Colonic mucosa (tissue), 4 donors: ENCODE data around the gene ASZ1. TPM values are rescaled to one million over a fixed set of nuclear protein-coding genes. Genes with fewer than 3 reads are reported as not detected.

Source experiments
- DNase-seq: peaks from one replicate; pipeline ENCODE4 v3.0.0-alpha.2; 2020
- H3K27ac ChIP-seq: fragments of 200-600 bp; one replicate; pipeline ENCODE4 v1.8.0; 2021
- H3K27me3 ChIP-seq: fragments of 200-600 bp; one replicate; pipeline ENCODE4 v1.8.0; 2021
- H3K36me3 ChIP-seq: fragments of 200-600 bp; one replicate; pipeline ENCODE4 v1.8.0; 2021
- H3K4me1 ChIP-seq: fragments of 200-600 bp; one replicate; pipeline ENCODE4 v1.8.0; 2021; ENCODE audit warnings: mild to moderate bottlenecking
- H3K4me3 ChIP-seq: fragments of 200-600 bp; one replicate; pipeline ENCODE4 v1.8.0; 2021
- H3K9ac ChIP-seq, 2 donors: one replicate each; pipeline ENCODE4 v1.7.0; 2013; ENCODE audit warnings: control low read depth in 2 of 2, low read depth in 2 of 2, low read length in 2 of 2
- H3K9me3 ChIP-seq: fragments of 200-600 bp; one replicate; pipeline ENCODE4 v1.8.0; 2021
- CTCF ChIP-seq: fragments of 200-600 bp; IDR thresholded peaks from one replicate; pipeline ENCODE4 v1.8.0; 2022; ENCODE audit warnings: antibody characterized with exemption, mild to moderate bottlenecking
- intact Hi-C: fragments of 100-400 bp; cut with DNase I; formaldehyde crosslinking; loops from one replicate; pipeline ENCODE4 v1.14.1; 2022
- total RNA-seq, 2 donors: library from RNA; stranded (reverse); fragmentation: NEBNext Ultra II Directional in 1 of 2; extraction: Animal tissue kit (Norgen Biotek cat#: 25700) in 1 of 2; gene quantifications; one replicate each; pipeline ENCODE4 v1.2.1, GENCODE V29; 2021
- donor health status: healthy.
- donor health status: DM: no; HTN: no; CAD: no.
- donor health status: DM: no; HTN: no; CAD: no.

The ASZ1 gene
- total RNA-seq, 2 donors from 2014 or later = not detected

DNA sequence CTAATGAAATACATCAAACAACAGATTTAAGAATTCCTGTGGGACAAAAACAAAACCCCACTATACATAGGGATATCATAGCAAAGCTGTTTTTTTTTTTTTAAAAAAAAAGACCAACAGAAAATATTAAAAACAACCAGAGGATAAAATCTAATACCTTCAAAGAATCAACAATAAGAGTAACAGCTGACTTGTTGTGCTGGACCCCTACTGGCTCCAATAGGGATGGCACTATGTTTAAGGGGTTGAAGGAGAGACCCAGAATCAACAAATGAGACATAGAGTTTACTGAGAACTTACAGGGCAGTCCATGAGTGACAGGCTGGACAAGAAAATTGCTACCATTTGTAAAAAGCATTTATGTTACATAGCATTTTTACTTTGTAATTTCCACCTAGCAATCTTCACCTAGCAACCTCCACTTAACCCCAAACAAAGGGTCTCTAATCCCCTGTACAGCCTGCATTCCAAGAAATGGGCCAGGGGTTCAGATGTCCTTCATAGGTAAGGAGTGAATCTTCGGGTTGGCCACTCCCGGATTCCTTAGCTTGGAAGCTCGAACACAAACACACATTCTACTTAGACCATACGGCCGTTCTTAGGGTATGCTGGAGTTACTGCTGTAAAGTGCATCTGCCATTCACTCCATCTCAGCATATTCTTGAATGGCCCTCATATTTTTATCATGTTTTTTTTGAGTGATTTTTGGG, 25.8 kb downstream of the ASZ1 start:
- DNase-seq = no peak
- Histone ChIP-seq H3K4me3 (no peak overlapping the region), H3K36me3 (no peaks in the 10 kb centered on the region), H3K4me1 (no peaks in the 10 kb centered on the region), H3K27me3 (no peaks in the 10 kb centered on the region), H3K9ac (no peak overlapping the region), H3K27ac (no peak overlapping the region), H3K9me3 (no peaks in the 10 kb centered on the region)
- no peak for TF ChIP-seq CTCF
- intact Hi-C loops = no loop called here

DNA sequence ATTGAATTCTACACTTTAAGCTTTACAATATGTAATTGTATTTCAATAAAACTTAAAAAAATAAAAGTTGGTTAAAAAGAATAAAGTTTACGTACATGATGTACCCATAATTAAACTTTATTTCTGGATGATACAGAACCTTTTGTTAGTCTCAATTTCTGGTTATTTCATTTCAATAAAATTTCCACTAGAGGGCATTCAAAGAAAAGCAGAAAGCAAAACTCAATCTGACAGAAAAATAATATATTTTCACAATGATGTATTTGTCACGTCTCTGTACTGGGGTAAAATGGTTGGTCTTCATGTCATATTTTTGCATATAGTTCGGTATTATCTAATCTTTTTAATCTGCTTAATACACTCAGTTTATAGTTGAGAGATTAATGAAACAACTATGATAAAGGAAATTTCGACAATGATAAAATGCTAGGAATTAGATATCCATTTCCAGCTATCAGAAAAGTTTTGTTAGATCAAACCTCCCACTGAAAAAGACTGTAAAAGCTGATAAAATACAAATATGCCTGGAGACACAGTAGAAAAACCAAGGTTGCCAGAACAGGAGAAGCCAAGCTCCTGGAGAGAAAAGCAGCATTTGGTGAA, 27.4 kb downstream of the ASZ1 start:
- H3K4me1 ChIP-seq = no peaks in the 10 kb centered on the region
- H3K27ac ChIP-seq = no peak overlapping the region
- H3K36me3 ChIP-seq = no peaks in the 10 kb centered on the region
- H3K9ac ChIP-seq = no peak overlapping the region
- intact Hi-C loops = loop anchor here (5.0 kb wide), 1 partner anchor 317 kb away; no protein-coding TSS in a partner anchor
- no peaks in the 10 kb centered on the region for H3K27me3 ChIP-seq
- no peak overlapping the region for H3K4me3 ChIP-seq
- peak; percentile 40 for TF ChIP-seq CTCF
- no peaks in the 10 kb centered on the region for H3K9me3 ChIP-seq
- DNase-seq = no peak

- Histone ChIP-seq H3K9me3 (no peaks in the 10 kb centered on the region), H3K4me3 (no peak overlapping the region), H3K27ac (no peak overlapping the region), H3K9ac (no peak overlapping the region), H3K36me3 (no peaks in the 10 kb centered on the region), H3K27me3 (no peaks in the 10 kb centered on the region), H3K4me1 (no peaks in the 10 kb centered on the region)
- no peak for TF ChIP-seq CTCF
- intact Hi-C loops = loop anchor here (5.0 kb wide), 1 partner anchor 322 kb away; no protein-coding TSS in a partner anchor
- DNase-seq = no peak
Measured at GRCh38 chr7:117395743-117396142, 31.6 kb downstream of the ASZ1 start.

GRCh38 chr7:117393781-117394180, 33.5 kb downstream of the ASZ1 start:
- intact Hi-C loops = no loop called here
- Histone ChIP-seq H3K9ac (no peak overlapping the region), H3K4me3 (no peak overlapping the region), H3K4me1 (no peaks in the 10 kb centered on the region), H3K27me3 (no peaks in the 10 kb centered on the region), H3K36me3 (no peaks in the 10 kb centered on the region), H3K9me3 (no peaks in the 10 kb centered on the region), H3K27ac (no peak overlapping the region)
- no peak for TF ChIP-seq CTCF
- no peak for DNase-seq

- DNase-seq = no peak
- intact Hi-C loops = no loop called here
- Histone ChIP-seq H3K9ac (no peak overlapping the region), H3K36me3 (no peaks in the 10 kb centered on the region), H3K27ac (no peak overlapping the region), H3K9me3 (no peaks in the 10 kb centered on the region), H3K4me1 (no peaks in the 10 kb centered on the region), H3K4me3 (no peak overlapping the region), H3K27me3 (no peaks in the 10 kb centered on the region)
- no peak for TF ChIP-seq CTCF
Measured at GRCh38 chr7:117389871-117390270, 37.4 kb downstream of the ASZ1 start.
